Ovary (tissue), 9 donors: ENCODE data around the gene NELFB. TPM values are rescaled to one million over a fixed set of nuclear protein-coding genes. Genes with fewer than 3 reads are reported as not detected.
A peak's percentile ranks its signal among the peaks of the same experiment; 100 is the strongest.

Experiments used
- DNase-seq, 5 donors: peaks; one replicate each; pipeline ENCODE4 v3.0.0-alpha.2; 2019 to 2020
- H3K27ac ChIP-seq, 2 donors: fragments of 200-600 bp; one replicate each; pipeline versions ENCODE4 v1.5.1 to v1.8.0; 2019 to 2022
- H3K27me3 ChIP-seq: fragments of 200-600 bp; one replicate; pipeline ENCODE4 v1.8.0; 2022
- H3K36me3 ChIP-seq: fragments of 200-600 bp; sonication (generic); one replicate; pipeline ENCODE4 v1.5.1; 2019
- H3K4me1 ChIP-seq: one replicate; pipeline ENCODE4 v1.8.1; 2013; ENCODE audit warnings: mild to moderate bottlenecking, moderate library complexity; ENCODE audit not compliant: insufficient read depth
- H3K4me3 ChIP-seq: fragments of 200-600 bp; sonication (generic); one replicate; pipeline ENCODE4 v1.5.1; 2017
- H3K9me3 ChIP-seq, 2 donors: fragments of 200-600 bp in 1 of 2; sonication (generic) in 1 of 2; one replicate each; pipeline versions ENCODE4 v1.5.1 to v1.8.1; 2013 to 2019; ENCODE audit warnings: mild to moderate bottlenecking in 1 of 2, moderate library complexity in 1 of 2
- EP300 ChIP-seq: sonication (generic); formaldehyde crosslinking; IDR thresholded peaks from one replicate; pipeline ENCODE4 v1.6.1; 2017; ENCODE audit warnings: antibody characterized with exemption
- POLR2A ChIP-seq: fragments of 450-650 bp; IDR thresholded peaks from one replicate; pipeline ENCODE4 v1.6.1; 2017; ENCODE audit warnings: antibody characterized with exemption, mild to moderate bottlenecking, moderate library complexity
- WGBS, 3 donors: extraction: QIAGEN DNeasy Blood & Tissue Kit in 1 of 3; methylation state at CpG; one replicate each; pipeline versions ENCODE4 v1.1.5 to v1.1.7; 2013 to 2017; 5-methylcytosine and 5-hydroxymethylcytosine counted together
- intact Hi-C, 4 donors: fragments of 100-400 bp; cut with DNase I; formaldehyde crosslinking; loops; one replicate each; pipeline versions ENCODE4 v1.11.0 to v1.15.1; 2022 to 2023
- polyA plus RNA-seq, 2 donors: library from polyadenylated mRNA; stranded (reverse); fragments of 200-250 nt in 1 of 2; fragments of 350-450 nt in 1 of 2; fragmentation: Illumina TruSeq in 1 of 2; extraction: RNeasy Lipid Tissue Mini Kit (QIAGEN cat#74804) in 1 of 2; gene quantifications; one replicate each; pipeline ENCODE4 v1.2.3, GENCODE V29; 2013 to 2014
- total RNA-seq, 7 donors: library from RNA; depleted of rRNA in 2 of 7; stranded (reverse); fragments of >200 nt in 2 of 7; fragmentation: NEBNext Ultra II Directional in 3 of 7; extraction: Animal tissue kit (Norgen Biotek cat#: 25700) in 3 of 7; gene quantifications; one replicate each; pipeline versions ENCODE4 v1.1.0 to v1.2.4, GENCODE V29; 2016 to 2023
- TF ChIP-seq, protein P1 (sequence below), 3 donors: fragments of 450-650 bp in 2 of 3; fragments of 200-600 bp in 1 of 3; IDR thresholded peaks; one replicate each; pipeline versions ENCODE4 v1.5.1 to v1.8.0; 2016 to 2022; ENCODE audit warnings: antibody characterized with exemption in 3 of 3, mild to moderate bottlenecking in 1 of 3
- donor health status: DM: no; HTN: no; CAD: no; lungs with moderate emphysema.
- donor health status: DM: no; HTN: no; CAD: no.
- donor health status: Bipolar disorder and iron deficiency.
- donor health status: DM: yes; HTN: yes; CAD: no.
- donor health status: DM: no; HTN: no; CAD: no.
- donor health status: DM: yes; HTN: yes; CAD: no.

The NELFB gene
- total and polyA plus RNA-seq, 9 donors: 10.9 to 56.6 (median 44.5) TPM

DNA sequence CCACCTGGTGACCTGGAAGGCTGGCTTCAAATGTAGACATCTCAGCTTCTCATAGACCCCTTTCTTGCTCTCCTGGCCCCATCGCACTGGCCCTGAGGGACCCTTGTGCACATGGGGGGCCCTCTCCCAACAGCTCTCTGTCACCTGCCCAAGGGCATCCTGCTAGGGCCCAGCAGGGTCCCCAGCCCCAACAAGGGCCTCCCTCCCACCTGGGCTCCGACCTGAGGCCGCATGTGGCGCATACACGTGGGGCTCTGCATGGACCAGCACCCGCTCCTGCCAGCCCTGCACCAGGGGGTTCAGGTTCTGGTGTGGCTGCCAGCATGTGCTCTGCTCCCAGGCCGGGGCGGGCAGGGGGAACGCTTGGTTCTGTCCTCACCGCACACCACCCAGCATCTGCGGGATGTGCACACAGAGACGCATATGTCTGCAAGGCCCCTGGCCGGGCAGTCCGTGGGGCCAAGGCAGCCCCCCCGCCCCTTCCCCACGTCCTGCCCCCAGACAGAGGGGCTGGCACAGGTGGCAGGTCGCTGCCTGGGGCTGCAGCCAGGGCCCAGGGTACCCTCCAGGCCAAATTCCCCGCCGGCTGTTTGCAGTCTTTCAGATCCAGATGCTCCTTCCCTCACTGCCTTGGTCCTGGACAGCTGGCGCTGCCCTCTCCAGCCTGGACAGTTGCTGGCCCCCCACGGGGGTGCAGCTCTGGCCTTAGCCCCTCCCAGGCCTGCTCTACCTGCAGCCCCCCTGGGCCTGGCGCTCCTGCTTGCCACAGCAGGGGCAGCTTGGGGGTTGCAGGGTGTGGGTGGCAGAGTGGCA is 64.8 kb downstream of the NELFB start:
- Histone ChIP-seq H3K9me3 (no peaks in the 10 kb centered on the region), H3K36me3 (no peaks in the 10 kb centered on the region), H3K27ac (no peak overlapping the region), H3K4me3 (no peak overlapping the region), H3K27me3 (no peaks in the 10 kb centered on the region), H3K4me1 (peaks cover 5% of the 10 kb centered on the region)
- intact Hi-C loops: no loop called here
- whole genome bisulfite sequencing, 3 donors: 84 to 95% (median 88%) methylated on average over 14 to 22 of the region's 22 CpGs
- TF ChIP-seq EP300: no peak
- no peak for TF ChIP-seq POLR2A
- peak in 1 of 5 donors; percentile 13 for DNase-seq

DNA sequence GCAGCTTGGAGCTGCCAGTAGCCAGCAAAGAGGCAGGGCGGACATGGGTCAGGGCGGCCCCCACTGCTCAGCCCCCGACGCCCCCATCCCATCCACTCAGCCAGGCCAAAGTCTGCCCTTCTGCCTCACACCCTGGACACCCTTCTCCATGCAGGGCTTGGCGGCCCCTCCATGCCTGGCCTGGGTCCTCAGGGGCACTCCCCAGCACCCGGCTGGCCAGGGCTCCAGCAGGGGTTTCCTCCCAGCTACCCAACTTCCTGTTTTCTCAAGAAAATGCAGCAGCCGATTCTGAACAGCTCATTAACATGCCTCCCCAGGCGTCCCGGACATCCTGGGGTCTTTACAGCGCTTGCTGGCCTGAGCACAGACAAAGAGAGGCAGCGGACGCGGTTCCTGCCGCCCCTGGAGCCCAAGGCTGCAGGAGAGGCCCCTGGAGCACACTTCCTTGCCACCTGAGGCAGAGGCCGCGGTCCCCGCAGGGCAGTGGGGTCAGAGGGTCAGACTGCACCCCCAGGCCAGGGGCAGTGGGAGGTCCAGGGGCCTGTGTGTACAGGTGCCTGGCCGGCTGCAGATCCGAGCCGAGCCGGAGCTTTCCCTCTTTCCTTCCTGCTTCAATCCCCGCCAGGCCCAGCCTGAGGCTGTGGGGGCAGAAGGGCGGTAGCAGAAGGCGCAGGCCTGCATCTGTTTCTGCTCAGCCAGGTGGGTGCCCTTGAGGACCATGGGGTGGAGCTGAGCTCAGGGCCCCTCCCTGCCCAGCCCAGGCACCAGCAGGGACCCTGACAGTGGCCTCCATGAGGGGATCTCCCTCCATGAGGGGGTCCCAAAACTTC is 65.6 kb downstream of the NELFB start:
- no peaks in the 10 kb centered on the region for H3K36me3 ChIP-seq
- no peak overlapping the region for H3K27ac ChIP-seq
- H3K4me1 ChIP-seq: peaks cover 5% of the 10 kb centered on the region
- intact Hi-C loops: no loop called here
- peak in 2 of 5 donors; percentile 15 to 35 for DNase-seq
- H3K4me3 ChIP-seq: no peak overlapping the region
- WGBS, 3 donors: 64 to 75% (median 72%) methylated on average over 22 to 24 of the region's 24 CpGs
- H3K9me3 ChIP-seq: no peaks in the 10 kb centered on the region
- no peak for TF ChIP-seq POLR2A
- TF ChIP-seq EP300: no peak
- TF ChIP-seq, protein P1, sequence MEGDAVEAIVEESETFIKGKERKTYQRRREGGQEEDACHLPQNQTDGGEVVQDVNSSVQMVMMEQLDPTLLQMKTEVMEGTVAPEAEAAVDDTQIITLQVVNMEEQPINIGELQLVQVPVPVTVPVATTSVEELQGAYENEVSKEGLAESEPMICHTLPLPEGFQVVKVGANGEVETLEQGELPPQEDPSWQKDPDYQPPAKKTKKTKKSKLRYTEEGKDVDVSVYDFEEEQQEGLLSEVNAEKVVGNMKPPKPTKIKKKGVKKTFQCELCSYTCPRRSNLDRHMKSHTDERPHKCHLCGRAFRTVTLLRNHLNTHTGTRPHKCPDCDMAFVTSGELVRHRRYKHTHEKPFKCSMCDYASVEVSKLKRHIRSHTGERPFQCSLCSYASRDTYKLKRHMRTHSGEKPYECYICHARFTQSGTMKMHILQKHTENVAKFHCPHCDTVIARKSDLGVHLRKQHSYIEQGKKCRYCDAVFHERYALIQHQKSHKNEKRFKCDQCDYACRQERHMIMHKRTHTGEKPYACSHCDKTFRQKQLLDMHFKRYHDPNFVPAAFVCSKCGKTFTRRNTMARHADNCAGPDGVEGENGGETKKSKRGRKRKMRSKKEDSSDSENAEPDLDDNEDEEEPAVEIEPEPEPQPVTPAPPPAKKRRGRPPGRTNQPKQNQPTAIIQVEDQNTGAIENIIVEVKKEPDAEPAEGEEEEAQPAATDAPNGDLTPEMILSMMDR (IDR thresholded peaks at IDR 0.05): no peak
- no peaks in the 10 kb centered on the region for H3K27me3 ChIP-seq

DNA sequence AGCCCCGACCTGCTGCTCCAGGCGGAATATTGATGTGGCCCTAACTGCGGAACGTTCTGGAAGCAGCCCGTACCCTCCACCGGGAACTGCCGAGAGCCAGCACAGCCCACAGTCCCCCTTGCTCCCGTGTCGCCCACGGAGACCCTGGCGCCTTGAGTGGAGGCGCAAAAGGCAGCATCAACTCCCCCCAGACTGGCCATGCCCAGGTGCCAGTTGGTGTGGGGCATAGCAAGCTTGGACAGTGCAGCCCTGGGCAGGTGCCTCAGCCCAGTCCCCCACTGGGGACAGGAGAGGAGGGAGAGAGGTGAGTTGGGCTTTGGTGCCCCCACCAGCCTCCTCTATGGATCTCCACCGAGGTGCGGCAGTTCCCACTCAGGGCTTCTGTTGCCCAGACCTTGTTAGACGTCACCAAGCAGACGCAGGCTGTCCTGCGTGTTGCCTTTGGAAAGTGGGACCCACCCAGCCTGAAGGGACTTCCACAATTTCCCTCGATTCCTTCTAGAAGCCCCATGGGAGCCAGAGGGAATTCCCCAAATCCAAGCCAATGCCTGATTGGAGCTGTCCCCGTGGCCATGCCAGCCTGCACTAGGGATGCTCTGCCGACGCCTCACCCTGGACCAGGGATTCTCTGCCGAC is 66.7 kb downstream of the NELFB start:
- intact Hi-C loops: no loop called here
- no peaks in the 10 kb centered on the region for H3K4me1 ChIP-seq
- 90 to 93% (median 91%) methylated on average over 22 of the region's 22 CpGs for whole genome bisulfite sequencing, 3 donors

More for the DNA sequence above, 66.7 kb downstream of the NELFB start:
- TF ChIP-seq, protein P1 (IDR thresholded peaks at IDR 0.05): no peak
- TF ChIP-seq EP300: no peak
- no peak for TF ChIP-seq POLR2A
- H3K27me3 ChIP-seq: no peaks in the 10 kb centered on the region
- H3K36me3 ChIP-seq: no peaks in the 10 kb centered on the region
- no peak overlapping the region for H3K27ac ChIP-seq
- H3K9me3 ChIP-seq: no peaks in the 10 kb centered on the region
- H3K4me3 ChIP-seq: no peak overlapping the region
- DNase-seq: peak in 1 of 5 donors; percentile 8

Other genes with a start within 250 kb of the NELFB start
- gene ABCA2, start 227.1 kb upstream of the NELFB start, total RNA-seq: 10 to 100 TPM in 5 of 7 donors, 1 to 10 TPM in 2; 5.8 to 26.9 (median 13.7) TPM
- gene ABCA2, start 227.1 kb upstream of the NELFB start, polyA plus RNA-seq: 10 to 100 TPM in 1 of 2 donors, 1 to 10 TPM in 1; 2.0 to 10.5 TPM
- gene FUT7, start 223.2 kb upstream of the NELFB start, total RNA-seq: under 1 TPM in 1 of 7 donors, not detected in 6; 0.08 TPM
- under 1 TPM in 1 of 2 donors, not detected in 1; 0.07 TPM for gene FUT7, start 223.2 kb upstream of the NELFB start, polyA plus RNA-seq
- gene NPDC1, start 209.2 kb upstream of the NELFB start, total RNA-seq: 100 to 1,000 TPM in 2 of 7 donors, 10 to 100 TPM in 5; 22.3 to 112 (median 49.9) TPM
- 10 to 100 TPM in 1 of 2 donors, 1 to 10 TPM in 1; 2.1 to 67.9 TPM for gene NPDC1, start 209.2 kb upstream of the NELFB start, polyA plus RNA-seq
- gene ENTPD2, start 201.3 kb upstream of the NELFB start, total RNA-seq: 1 to 10 TPM in 4 of 7 donors, under 1 TPM in 3; 0.12 to 5.1 (median 1.0) TPM
- under 1 TPM; 0.32 to 0.82 TPM for gene ENTPD2, start 201.3 kb upstream of the NELFB start, polyA plus RNA-seq
- under 1 TPM in 5 of 7 donors, not detected in 2; 0.24 to 0.62 (median 0.37) TPM for gene SAPCD2, start 184.8 kb upstream of the NELFB start, total RNA-seq
- gene SAPCD2, start 184.8 kb upstream of the NELFB start, polyA plus RNA-seq: under 1 TPM; 0.10 to 0.15 TPM
- gene UAP1L1, start 177.8 kb upstream of the NELFB start, total RNA-seq: 1 to 10 TPM; 1.3 to 6.3 (median 4.1) TPM
- 1 to 10 TPM; 3.0 to 4.1 TPM for gene UAP1L1, start 177.8 kb upstream of the NELFB start, polyA plus RNA-seq
- gene MAN1B1, start 168.3 kb upstream of the NELFB start, total RNA-seq: 10 to 100 TPM; 30.2 to 55.1 (median 38.6) TPM
- 100 to 1,000 TPM in 1 of 2 donors, 10 to 100 TPM in 1; 44.0 to 109 TPM for gene MAN1B1, start 168.3 kb upstream of the NELFB start, polyA plus RNA-seq
- 100 to 1,000 TPM in 2 of 7 donors, 10 to 100 TPM in 5; 39.8 to 117 (median 95.6) TPM for gene DPP7, start 140.6 kb upstream of the NELFB start, total RNA-seq
- gene DPP7, start 140.6 kb upstream of the NELFB start, polyA plus RNA-seq: 10 to 100 TPM in 1 of 2 donors, 1 to 10 TPM in 1; 3.0 to 88.7 TPM
- gene GRIN1, start 116.2 kb upstream of the NELFB start, total RNA-seq: under 1 TPM in 1 of 7 donors, not detected in 6; 0.15 TPM
- gene GRIN1, start 116.2 kb upstream of the NELFB start, polyA plus RNA-seq: not detected
- 1 to 10 TPM in 1 of 7 donors, under 1 TPM in 1, not detected in 5; 0.23 to 3.0 TPM for gene LRRC26, start 85.3 kb upstream of the NELFB start, total RNA-seq
- gene LRRC26, start 85.3 kb upstream of the NELFB start, polyA plus RNA-seq: not detected
- not detected for gene TMEM210, start 83.3 kb upstream of the NELFB start, total RNA-seq
- gene TMEM210, start 83.3 kb upstream of the NELFB start, polyA plus RNA-seq: not detected
- 10 to 100 TPM; 23.1 to 61.5 (median 53.9) TPM for gene ANAPC2, start 66.8 kb upstream of the NELFB start, total RNA-seq
- 10 to 100 TPM in 1 of 2 donors, 1 to 10 TPM in 1; 8.0 to 38.4 TPM for gene ANAPC2, start 66.8 kb upstream of the NELFB start, polyA plus RNA-seq
- gene SSNA1, start 66.7 kb upstream of the NELFB start, total RNA-seq: 10 to 100 TPM; 34.5 to 60.7 (median 44.5) TPM
- gene SSNA1, start 66.7 kb upstream of the NELFB start, polyA plus RNA-seq: 10 to 100 TPM in 1 of 2 donors, 1 to 10 TPM in 1; 1.6 to 47.3 TPM
- 10 to 100 TPM in 6 of 7 donors, 1 to 10 TPM in 1; 6.6 to 18.4 (median 15.9) TPM for gene TPRN, start 54.6 kb upstream of the NELFB start, total RNA-seq
- gene TPRN, start 54.6 kb upstream of the NELFB start, polyA plus RNA-seq: 1 to 10 TPM in 1 of 2 donors, under 1 TPM in 1; 0.68 to 8.6 TPM
- 10 to 100 TPM; 29.2 to 40.8 (median 37.5) TPM for gene TMEM203, start 49.7 kb upstream of the NELFB start, total RNA-seq
- 10 to 100 TPM; 35.3 to 38.2 TPM for gene TMEM203, start 49.7 kb upstream of the NELFB start, polyA plus RNA-seq
- 10 to 100 TPM in 4 of 7 donors, 1 to 10 TPM in 3; 3.7 to 15.2 (median 11.3) TPM for gene NDOR1, start 49.6 kb upstream of the NELFB start, total RNA-seq
- gene NDOR1, start 49.6 kb upstream of the NELFB start, polyA plus RNA-seq: 1 to 10 TPM; 1.1 to 7.2 TPM
- 1 to 10 TPM in 5 of 7 donors, under 1 TPM in 1, not detected in 1; 0.92 to 6.5 (median 3.3) TPM for gene RNF208, start 33.1 kb upstream of the NELFB start, total RNA-seq
- 1 to 10 TPM in 1 of 2 donors, not detected in 1; 2.3 TPM for gene RNF208, start 33.1 kb upstream of the NELFB start, polyA plus RNA-seq
- under 1 TPM in 4 of 7 donors, not detected in 3; 0.15 to 0.80 (median 0.33) TPM for gene CYSRT1, start 30.2 kb upstream of the NELFB start, total RNA-seq
- under 1 TPM in 1 of 2 donors, not detected in 1; 0.12 TPM for gene CYSRT1, start 30.2 kb upstream of the NELFB start, polyA plus RNA-seq
- under 1 TPM in 1 of 7 donors, not detected in 6; 0.92 TPM for gene RNF224, start 27.8 kb upstream of the NELFB start, total RNA-seq
- gene RNF224, start 27.8 kb upstream of the NELFB start, polyA plus RNA-seq: not detected
- gene SLC34A3, start 24.4 kb upstream of the NELFB start, total RNA-seq: under 1 TPM in 2 of 7 donors, not detected in 5; 0.15 to 0.46 TPM
- gene SLC34A3, start 24.4 kb upstream of the NELFB start, polyA plus RNA-seq: not detected
- gene TUBB4B, start 14.0 kb upstream of the NELFB start, total RNA-seq: 100 to 1,000 TPM in 6 of 7 donors, 10 to 100 TPM in 1; 88.0 to 234 (median 175) TPM
- 10 to 100 TPM; 62.8 to 88.6 TPM for gene TUBB4B, start 14.0 kb upstream of the NELFB start, polyA plus RNA-seq
- not detected for gene STPG3, start 4.0 kb upstream of the NELFB start, total RNA-seq
- gene STPG3, start 4.0 kb upstream of the NELFB start, polyA plus RNA-seq: not detected
- gene TOR4A, start 22.4 kb downstream of the NELFB start, total RNA-seq: 10 to 100 TPM in 4 of 7 donors, 1 to 10 TPM in 3; 6.4 to 16.3 (median 11.2) TPM
- 1 to 10 TPM in 1 of 2 donors, under 1 TPM in 1; 0.85 to 5.3 TPM for gene TOR4A, start 22.4 kb downstream of the NELFB start, polyA plus RNA-seq
- 10 to 100 TPM in 1 of 7 donors, 1 to 10 TPM in 6; 1.3 to 13.8 (median 4.6) TPM for gene NRARP, start 46.9 kb downstream of the NELFB start, total RNA-seq
- gene NRARP, start 46.9 kb downstream of the NELFB start, polyA plus RNA-seq: 1 to 10 TPM; 2.6 to 3.4 TPM
- 10 to 100 TPM; 19.5 to 30.6 (median 26.2) TPM for gene EXD3, start 167.8 kb downstream of the NELFB start, total RNA-seq
- 10 to 100 TPM in 1 of 2 donors, 1 to 10 TPM in 1; 1.0 to 19.4 TPM for gene EXD3, start 167.8 kb downstream of the NELFB start, polyA plus RNA-seq
- gene NOXA1, start 168.1 kb downstream of the NELFB start, total RNA-seq: 10 to 100 TPM in 5 of 7 donors, 1 to 10 TPM in 2; 8.5 to 18.5 (median 13.8) TPM
- 1 to 10 TPM in 1 of 2 donors, not detected in 1; 7.1 TPM for gene NOXA1, start 168.1 kb downstream of the NELFB start, polyA plus RNA-seq
- under 1 TPM in 5 of 7 donors, not detected in 2; 0.10 to 0.57 (median 0.24) TPM for gene ENTPD8, start 186.0 kb downstream of the NELFB start, total RNA-seq
- gene ENTPD8, start 186.0 kb downstream of the NELFB start, polyA plus RNA-seq: under 1 TPM in 1 of 2 donors, not detected in 1; 0.11 TPM
- 10 to 100 TPM; 22.9 to 50.3 (median 35.4) TPM for gene NSMF, start 204.0 kb downstream of the NELFB start, total RNA-seq
- gene NSMF, start 204.0 kb downstream of the NELFB start, polyA plus RNA-seq: 10 to 100 TPM; 24.0 to 29.5 TPM